ENCODE data around the gene CLCN3.
"Not testable (repeated sequence)": the region's sequence is repeated elsewhere in the genome, so short reads cannot be mapped to it uniquely, and the experiment has no call there.

CLCN3 gene

DNA sequence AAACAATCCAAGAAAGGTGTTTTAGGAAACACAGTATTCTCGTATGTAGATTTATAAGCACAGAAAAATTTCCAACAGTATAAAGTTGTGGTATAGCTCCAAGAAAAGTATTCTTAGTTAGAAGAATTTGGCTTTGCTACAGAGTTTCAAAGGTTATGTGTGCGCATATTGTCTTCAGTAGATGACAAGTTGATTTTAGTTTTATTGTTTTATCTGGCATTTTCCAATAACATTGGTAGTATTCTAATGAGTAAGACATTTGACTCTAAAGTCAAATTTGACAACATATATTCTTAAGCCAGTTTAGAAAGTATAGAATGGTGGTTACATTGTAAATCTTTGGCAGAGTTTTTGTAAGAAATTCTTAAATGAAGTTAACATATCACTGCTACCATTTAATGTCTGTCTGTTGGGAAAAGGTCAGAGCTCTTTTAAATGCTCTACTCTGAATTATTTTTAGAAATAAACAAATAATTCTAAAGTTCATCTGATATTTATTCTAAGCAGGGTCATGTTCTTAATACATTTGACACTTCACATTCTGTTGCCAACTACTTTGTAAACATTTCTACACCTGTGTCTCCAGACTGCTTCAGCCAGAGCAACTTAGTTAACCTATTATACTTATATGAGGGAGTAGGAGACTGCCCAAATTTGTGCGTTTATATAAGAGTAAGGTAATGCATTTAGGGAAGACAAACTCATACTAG, 30.0 kb downstream of the CLCN3 start:
- no peak for FAIRE-seq
- no peak for DNase-seq (ENCODE audit: insufficient read length, low spot score)

DNA sequence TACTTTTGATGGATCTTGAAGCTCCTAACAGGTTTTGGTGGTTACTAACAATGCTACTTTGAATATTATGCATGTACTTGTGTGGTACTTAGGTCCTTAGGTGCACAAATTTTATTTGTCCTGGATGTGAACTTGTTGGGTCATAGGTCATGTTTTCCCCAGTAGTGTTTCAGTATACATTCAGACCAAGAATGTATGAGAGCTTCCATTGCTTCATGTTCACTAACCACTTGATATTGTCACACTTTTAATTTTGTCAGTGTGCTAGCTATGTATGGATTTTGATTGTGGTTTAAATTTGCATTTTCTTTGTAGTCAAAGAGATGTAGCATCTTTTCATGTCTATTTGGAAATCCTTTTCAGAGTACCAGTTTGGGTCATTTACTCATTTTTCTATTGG, 32.2 kb downstream of the CLCN3 start:
- DNase-seq (ENCODE audit: insufficient read length, low spot score), result no peak
- FAIRE-seq, result no peak

DNA sequence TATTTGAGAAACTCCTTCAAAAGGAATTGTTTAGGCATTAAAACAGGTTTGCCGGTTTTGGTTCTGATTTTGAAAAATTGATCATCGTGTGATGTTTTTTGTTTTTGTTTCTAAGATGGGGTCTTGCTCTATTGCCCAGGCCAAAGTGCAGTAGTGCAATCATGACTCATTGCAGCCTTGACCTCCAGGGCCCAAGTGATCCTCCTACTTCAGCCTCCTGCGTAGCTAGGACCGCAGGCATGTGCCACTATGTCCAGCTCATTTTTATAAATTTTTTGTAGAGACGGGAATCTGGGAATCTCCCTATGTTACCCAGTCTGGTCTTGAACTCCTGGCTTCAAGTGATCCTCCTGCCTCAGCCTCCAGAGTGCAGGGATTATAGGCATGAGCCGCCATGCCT, 35.0 kb downstream of the CLCN3 start:
- DNase-seq (ENCODE audit: insufficient read length, low spot score), result no peak
- no peak for FAIRE-seq

DNA sequence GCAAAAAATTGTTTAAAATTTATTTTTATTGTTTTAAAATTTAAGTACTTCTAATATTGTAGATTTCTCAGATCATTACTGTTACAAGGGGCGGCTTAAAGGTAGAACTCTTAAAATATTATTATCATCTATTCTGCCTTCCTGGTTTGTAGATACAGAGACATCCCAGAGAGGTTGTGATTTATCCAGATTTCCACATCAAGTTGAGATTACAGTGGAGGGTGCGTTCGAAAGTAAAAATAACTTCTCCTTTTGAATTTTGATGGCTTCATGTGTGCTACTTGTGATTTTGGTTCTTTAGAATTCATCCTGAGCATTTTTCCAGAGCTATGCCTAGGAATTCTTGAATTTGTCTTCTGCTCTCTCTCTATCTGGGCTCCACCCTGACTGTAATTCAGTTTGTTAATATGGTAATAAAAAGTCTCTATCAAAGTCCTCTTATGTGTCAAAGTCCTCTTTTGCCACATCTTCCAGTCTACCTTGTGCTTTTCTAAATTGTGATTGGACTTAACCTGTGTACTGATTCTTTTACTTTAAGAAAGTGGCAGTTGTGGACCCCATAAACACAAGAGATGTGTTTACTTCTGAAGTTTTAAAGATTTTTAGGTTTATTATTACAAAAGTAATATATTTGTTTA, 37.2 kb downstream of the CLCN3 start:
- DNase-seq (ENCODE audit: insufficient read length, low spot score) (no peak), FAIRE-seq (no peak)

DNA sequence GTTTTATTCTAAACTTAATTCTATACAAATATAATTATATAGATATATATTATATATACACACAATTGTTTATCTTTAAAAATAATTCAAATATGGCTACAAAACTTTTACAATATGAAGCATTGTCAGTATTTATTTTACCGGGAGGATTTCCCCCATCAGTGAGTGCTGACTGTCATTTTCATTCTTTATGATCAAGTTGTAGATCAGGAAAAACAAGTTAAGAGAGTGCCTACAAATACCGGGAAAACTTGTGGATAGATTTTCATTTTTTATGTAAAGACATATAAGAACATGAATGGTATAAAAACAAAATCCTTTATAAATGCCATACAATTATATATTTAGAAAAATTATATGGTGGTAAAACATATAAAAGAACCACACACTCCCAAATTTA, 37.8 kb downstream of the CLCN3 start:
- no peak for DNase-seq (ENCODE audit: insufficient read length, low spot score)
- no peak for FAIRE-seq

DNA sequence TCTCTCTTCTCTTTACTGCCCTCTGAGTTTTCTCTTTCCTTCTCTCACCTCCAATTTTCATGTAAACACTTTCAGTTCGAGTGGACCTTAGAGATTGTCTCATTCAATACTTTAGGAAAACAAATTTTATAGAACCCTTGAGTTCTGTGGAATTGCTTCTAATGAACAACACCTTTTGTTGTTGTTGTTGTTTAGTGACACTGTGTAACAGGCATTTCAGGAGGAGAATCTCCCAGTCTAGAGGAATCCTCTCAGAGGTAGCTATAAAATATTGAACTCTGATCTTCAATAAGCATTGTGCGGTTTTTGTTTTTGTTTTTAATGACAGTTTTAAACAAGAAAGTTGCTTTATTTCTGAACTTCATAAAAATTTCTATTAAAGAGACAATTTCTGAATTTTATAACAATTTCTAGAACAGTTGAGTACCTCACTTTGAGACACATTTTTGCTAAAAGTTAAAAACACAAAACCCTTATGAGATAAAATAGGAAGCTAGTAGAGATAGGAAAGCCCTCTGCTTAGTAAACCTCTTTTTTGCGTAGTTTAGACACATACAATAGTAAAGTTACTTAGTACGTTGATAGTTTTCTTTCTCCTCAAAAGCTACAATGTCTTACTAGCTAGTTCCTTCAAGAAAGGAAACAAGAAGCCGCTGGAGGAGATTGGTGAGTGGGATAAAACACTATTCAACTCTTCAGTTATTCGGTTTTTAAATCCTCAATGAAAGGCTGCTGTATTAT, 38.8 kb downstream of the CLCN3 start:
- DNase-seq (ENCODE audit: insufficient read length, low spot score) (no peak), FAIRE-seq (no peak)

DNA sequence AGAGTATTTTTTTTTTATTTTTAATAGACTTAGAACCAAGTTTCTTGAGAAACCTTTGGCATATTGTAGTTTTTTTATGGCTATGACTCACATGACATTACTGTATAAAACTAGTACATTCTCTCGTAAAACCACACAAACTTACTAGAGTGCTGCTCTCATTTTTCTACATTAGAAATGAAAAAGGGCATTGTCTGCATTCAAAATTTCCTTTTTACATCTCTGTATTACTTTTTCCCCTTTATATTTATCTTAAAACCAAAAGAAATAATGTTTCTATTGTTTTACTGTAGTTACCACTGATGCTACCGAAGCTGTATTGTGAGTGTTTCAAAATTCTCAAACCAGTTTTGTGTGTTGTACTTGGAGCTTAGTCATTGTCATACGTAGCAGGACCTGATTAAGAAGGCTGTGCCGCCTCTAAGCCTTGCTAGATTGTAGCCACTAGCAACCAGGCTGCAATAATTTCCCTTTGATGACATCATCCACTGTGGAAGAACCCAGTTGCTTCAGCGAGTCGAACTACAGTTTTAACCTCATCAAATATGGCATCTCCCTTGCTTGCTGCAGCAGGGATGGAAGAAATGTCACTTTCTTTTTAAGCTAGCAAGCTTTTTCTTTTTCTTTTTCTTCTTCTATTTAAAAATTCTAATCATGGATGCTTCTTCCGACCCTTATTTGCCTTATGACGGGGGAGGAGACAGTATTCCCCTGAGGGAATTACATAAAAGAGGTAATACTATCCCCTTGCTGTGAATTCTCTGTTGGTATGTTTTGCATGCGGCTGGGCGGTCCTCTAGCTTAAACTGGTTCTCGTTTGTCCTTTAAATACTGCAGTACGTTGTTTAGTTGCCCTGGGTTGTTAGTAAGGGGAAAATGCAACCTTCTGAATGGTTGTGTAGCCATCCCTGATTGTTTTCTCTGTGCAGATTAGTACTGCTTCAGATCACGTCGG, 39.6 kb downstream of the CLCN3 start:
- peak; percentile 96 for FAIRE-seq

DNA sequence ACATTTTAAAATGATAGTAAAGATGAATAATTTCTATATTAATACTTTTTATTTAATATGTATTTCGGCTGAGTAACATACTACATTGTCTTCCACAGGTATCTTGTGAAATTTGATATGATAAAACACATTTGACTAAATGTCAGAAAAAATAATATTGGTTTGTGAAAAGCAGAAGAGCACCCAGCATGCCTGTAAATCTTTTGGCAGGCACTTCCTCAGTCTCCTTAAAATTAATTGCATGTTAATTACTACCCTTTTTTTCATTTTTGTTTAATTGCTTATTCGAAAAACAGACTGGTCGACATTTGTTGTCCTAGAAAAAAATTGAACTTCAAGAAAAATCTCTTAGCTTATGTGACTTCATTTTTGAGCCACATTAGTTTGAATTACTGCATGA, 40.6 kb downstream of the CLCN3 start:
- DNase-seq (ENCODE audit: insufficient read length, low spot score) (no peak), FAIRE-seq (no peak)

More for the DNA sequence above, 39.6 kb downstream of the CLCN3 start:
- peak; percentile 88 for DNase-seq (ENCODE audit: insufficient read length, low spot score)

DNA sequence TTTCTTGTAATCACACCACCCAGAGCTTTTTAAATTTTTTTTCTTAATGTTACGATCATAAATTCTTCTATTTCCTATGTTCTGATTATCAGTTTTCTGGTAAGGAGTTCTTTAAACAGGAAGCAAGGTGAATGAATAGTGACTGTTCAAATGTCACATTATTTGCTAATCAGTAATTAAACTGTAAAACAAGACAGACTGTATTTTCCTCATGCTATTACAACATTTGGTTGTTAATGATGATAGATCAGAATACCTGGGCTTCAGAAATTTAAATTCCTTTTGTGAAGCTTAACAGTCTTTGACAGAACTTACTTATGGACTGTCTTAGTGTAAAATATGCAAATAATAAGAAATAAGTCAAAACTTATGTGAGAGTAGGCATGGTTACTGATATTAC, 41.4 kb downstream of the CLCN3 start:
- no peak for DNase-seq (ENCODE audit: insufficient read length, low spot score)
- FAIRE-seq, result no peak

DNA sequence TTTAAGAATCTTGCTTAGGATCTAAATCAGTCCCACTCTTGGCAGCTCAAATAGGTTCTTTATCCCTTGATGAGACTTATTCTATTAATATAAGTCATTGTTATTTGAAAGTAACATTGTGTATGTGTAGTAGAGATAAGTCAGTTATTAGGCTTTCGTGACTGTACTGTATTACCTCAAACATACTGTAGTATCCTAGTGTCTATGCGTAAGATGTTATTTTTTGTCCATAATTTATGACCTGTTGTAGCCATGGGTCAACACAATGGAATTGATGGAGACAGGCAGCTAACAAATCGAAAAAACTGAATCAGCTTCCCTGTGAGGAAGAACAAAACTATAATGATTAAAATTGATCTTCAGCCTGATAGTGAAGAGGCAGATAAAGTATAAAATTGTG, 41.8 kb downstream of the CLCN3 start:
- FAIRE-seq, result no peak
- no peak for DNase-seq (ENCODE audit: insufficient read length, low spot score)

DNA sequence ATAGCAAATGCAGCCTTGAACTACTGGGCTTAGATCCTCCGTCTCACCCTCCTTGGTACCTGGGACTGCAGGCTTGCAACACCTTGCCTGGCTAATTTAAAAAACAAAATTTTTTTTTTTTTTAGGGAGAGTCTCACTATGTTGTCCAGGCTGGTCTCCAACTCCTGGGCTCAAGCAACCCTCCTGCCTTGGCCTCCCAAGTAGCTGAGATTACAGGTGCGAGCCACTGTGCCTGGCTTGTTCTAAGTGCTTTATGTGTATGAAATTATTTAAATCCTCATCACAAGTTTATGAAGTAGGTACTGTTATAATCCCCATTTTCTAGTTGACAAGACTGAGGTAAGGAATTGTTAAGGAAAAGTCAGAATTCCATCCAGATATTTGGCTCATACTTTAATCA, 43.0 kb downstream of the CLCN3 start:
- no peak for DNase-seq (ENCODE audit: insufficient read length, low spot score)
- no peak for FAIRE-seq

DNA sequence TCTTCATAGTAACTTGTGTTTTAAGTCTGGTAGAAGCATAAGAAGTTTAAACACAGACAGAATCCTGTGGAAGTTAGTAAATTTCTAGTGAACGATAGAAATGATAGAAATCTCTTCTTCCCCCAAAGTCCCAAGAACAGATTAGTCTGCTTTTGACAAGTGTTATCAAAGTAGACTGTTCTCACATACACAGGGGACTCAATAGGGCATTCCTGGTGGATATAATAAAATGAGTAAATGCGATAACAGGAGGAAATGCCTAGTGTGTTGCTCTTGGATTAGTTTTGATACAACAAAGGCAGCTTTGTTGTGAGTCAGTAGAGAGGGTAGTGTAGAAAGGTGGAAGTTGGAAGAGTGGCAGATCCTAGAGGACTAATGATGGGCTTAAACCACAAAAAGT, 43.5 kb downstream of the CLCN3 start:
- DNase-seq (ENCODE audit: insufficient read length, low spot score), result no peak

DNA sequence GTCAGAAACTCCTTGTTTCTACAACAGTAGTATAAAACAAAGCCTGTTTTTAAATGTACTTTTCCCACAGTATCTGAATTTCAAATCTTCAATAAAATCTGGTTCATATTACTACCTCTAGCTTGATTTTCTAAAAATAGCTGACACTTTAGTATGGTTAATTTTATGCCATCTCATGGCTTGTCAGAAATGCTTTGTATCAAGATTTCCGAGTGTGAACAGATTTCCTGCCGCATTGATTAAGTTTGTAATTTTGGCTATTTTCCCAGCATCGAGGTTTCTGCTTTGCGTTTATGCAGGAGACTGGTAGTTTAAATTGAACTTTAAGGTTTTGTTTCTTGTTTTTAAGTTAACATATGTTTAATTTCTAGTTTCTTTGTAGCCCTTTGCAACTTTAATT, 44.2 kb downstream of the CLCN3 start:
- DNase-seq (ENCODE audit: insufficient read length, low spot score) (no peak), FAIRE-seq (no peak)

More for the DNA sequence above, 43.5 kb downstream of the CLCN3 start:
- FAIRE-seq, result no peak

DNA sequence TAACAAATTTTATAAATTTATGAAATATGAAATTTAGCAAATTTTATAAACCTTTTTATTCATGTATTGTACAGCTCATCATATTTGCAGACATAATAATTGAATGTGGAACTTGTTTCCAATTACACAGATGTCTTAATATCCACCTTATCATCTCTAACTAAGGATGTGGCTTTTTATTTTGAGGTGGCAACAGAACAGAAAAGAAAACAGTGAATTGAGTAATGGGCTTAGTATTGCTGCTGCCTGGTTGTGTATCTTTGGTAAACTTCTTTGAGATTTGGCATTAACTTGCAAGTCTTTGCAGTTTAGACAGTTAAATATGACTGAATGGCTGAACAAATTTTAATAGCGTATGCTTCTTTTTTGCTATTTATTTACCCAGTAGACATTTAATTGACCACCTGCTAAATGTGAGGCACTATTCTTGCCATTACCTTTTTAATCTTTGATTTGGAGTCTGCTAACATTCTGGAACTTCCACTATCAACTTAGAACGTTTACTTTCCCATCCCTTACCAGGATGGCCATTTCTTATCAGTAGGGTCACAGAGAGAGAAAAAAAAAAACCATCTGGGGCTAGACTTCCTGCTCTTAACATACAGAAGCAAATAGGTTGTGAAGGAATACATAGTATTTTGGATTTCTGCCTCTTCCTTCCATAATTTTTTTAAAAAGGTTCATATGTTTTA, 44.8 kb downstream of the CLCN3 start:
- FAIRE-seq (no peak), DNase-seq (ENCODE audit: insufficient read length, low spot score) (no peak)

DNA sequence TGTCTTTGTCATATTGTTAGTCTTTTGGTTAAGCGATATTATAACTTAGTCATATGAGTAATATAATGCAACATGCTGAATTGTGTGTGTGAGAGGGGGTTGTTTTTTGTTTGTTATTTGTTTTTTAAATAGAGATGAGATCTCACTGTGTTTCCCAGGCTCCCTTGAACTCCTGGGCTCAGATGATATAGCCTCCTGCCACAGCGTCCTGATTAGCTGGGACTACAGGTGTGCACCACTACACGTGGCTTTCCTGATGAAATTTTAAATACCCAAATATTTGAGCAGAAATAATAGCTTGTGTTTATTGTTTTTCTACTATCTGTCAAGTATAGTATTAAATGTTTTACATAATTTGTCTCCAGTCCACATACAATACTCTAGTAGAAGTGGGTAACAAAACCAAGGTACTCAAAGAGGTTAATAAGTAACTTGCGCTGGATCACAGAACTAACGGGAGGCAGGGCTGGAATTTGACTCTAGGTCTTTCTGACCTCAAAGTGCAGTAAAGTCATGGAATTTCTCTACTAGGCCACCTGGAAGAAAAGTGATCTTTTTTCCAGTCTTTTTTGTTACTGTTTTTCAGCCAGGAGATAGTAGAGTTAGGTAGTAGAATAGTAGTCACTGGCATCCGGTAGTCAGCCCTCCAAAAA, 47.8 kb downstream of the CLCN3 start:
- FAIRE-seq (no peak), DNase-seq (ENCODE audit: insufficient read length, low spot score) (no peak)

DNA sequence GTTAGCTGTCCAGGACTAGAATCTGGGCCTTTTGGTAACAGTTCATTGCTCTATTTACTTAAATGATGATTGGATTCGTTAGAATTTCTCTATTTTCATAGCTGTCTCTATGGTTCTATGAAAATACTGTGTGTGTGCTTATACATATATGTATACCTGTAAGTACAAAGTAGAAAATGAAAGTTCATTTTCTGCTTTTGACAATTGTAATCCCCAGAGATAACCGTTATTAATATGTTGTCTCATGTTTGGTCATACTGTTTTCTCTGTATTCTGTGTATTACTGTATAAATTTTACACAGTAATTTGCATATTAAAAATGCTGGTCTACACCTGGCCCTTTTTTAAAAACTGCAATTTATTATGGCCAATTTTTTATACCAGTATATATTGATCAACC, 55.4 kb downstream of the CLCN3 start:
- DNase-seq (ENCODE audit: insufficient read length, low spot score) (no peak), FAIRE-seq (no peak)

DNA sequence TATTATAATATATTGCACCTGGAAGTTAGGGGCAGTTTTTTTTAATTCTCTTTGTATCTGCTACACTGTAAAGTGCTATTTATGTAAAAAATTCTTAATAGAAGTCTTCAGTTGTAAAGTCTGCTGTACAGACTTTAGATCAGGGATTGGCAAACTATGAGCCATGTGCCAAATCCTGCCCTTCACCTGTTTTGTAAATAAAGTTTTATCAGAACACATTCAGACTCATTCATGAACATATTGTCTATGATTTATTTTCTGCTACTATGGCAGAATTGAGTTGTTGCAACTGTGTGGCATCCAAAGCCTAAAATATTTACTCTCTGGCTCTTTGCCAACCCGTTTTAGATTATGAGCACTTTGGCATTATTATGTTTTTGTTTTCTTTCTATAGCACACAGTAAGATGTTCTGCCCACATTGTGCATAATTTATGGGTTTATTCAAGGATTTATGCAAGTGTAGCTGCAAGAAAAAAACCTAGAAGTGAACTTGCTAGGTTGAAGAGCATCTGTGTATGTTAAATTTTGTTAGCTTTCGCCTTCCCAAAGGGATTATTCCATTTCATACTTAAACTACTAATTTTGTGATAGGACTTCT, 56.9 kb downstream of the CLCN3 start:
- DNase-seq (ENCODE audit: insufficient read length, low spot score) (no peak), FAIRE-seq (no peak)

DNA sequence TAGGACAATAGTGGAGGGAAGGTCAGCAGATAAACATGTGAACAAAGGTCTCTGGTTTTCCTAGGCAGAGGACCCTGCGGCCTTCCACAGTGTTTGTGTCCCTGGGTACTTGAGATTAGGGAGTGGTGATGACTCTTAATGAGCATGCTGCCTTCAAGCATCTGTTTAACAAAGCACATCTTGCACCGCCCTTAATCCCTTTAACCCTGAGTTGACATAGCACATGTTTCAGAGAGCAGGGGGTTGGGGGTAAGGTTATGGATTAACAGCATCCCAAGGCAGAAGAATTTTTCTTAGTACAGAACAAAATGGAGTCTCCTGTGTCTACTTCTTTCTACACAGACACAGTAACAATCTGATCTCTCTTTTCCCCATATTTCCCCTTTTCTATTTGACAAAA, 58.1 kb downstream of the CLCN3 start:
- FAIRE-seq; DNase-seq (ENCODE audit: insufficient read length, low spot score): not testable (repeated sequence)

DNA sequence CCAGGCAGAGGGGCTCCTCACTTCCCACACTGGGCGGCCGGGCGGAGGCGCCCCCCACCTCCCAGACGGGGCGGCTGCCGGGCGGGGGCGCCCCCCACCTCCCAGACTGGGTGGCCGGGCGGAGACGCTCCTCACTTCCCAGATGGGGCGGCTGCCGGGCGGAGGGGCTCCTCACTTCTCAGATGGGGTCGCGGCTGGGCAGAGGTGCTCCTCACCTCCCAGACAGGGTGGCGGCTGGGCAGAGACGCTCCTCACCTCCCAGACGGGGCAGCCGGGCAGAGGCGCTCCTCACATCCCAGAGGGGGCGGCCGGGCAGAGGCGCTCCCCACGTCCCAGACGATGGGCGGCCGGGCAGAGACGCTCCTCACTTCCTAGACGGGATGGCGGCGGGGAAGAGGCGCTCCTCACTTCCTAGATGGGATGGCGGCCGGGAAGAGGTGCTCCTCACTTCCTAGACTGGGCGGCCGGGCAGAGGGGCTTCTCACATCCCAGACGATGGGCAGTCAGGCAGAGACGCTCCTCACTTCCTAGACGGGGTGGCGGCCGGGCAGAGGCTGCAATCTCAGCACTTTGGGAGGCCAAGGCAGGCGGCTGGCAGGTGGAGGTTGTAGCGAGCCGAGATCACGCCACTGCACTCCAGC, 58.7 kb downstream of the CLCN3 start:
- not testable (repeated sequence) for FAIRE-seq; DNase-seq (ENCODE audit: insufficient read length, low spot score)
